Ishikawa (cell line): ENCODE results near the gene CPED1.

Experiments
- CEBPB ChIP-seq: IDR thresholded peaks from 2 replicates; pipeline ENCODE4 v1.6.1; 2012
- CREB1 ChIP-seq: IDR thresholded peaks from 2 replicates; pipeline ENCODE4 v1.6.1; 2012; ENCODE audit warnings: low read depth
- EGR1 ChIP-seq: IDR thresholded peaks from 2 replicates; pipeline ENCODE4 v1.6.1; 2012
- EP300 ChIP-seq: IDR thresholded peaks from 2 replicates; pipeline ENCODE4 v1.6.1; 2012; ENCODE audit warnings: borderline replicate concordance
- FOXM1 ChIP-seq: IDR thresholded peaks from 2 replicates; pipeline ENCODE4 v1.6.1; 2012; ENCODE audit warnings: low read depth, borderline replicate concordance
- MAX ChIP-seq: IDR thresholded peaks from 2 replicates; pipeline ENCODE4 v1.6.1; 2012
- NFIC ChIP-seq: IDR thresholded peaks from 2 replicates; pipeline ENCODE4 v1.6.1; 2012
- RAD21 ChIP-seq: IDR thresholded peaks from 2 replicates; pipeline ENCODE4 v1.6.1; 2012; ENCODE audit warnings: low read depth
- REST ChIP-seq: IDR thresholded peaks from 2 replicates; pipeline ENCODE4 v1.6.1; 2012; ENCODE audit warnings: low read depth, mild to moderate bottlenecking
- TAF1 ChIP-seq: IDR thresholded peaks from 2 replicates; pipeline ENCODE4 v1.6.1; 2012; ENCODE audit warnings: low read depth, mild to moderate bottlenecking
- TCF12 ChIP-seq: IDR thresholded peaks from 2 replicates; pipeline ENCODE4 v1.6.1; 2012; ENCODE audit warnings: low read depth
- TEAD4 ChIP-seq: IDR thresholded peaks from 2 replicates; pipeline ENCODE4 v1.6.1; 2012
- USF1 ChIP-seq: IDR thresholded peaks from 2 replicates; pipeline ENCODE4 v1.6.1; 2012
- YY1 ChIP-seq: IDR thresholded peaks from 2 replicates; pipeline ENCODE4 v1.6.1; 2012; ENCODE audit warnings: low read depth
- ZBTB7A ChIP-seq: IDR thresholded peaks from 2 replicates; pipeline ENCODE4 v1.6.1; 2012; ENCODE audit warnings: low read depth

Gene CPED1

GRCh38 chr7:121259826-121260225 is 271.3 kb downstream of the CPED1 start:
- TF ChIP-seq TCF12 = no peak

DNA sequence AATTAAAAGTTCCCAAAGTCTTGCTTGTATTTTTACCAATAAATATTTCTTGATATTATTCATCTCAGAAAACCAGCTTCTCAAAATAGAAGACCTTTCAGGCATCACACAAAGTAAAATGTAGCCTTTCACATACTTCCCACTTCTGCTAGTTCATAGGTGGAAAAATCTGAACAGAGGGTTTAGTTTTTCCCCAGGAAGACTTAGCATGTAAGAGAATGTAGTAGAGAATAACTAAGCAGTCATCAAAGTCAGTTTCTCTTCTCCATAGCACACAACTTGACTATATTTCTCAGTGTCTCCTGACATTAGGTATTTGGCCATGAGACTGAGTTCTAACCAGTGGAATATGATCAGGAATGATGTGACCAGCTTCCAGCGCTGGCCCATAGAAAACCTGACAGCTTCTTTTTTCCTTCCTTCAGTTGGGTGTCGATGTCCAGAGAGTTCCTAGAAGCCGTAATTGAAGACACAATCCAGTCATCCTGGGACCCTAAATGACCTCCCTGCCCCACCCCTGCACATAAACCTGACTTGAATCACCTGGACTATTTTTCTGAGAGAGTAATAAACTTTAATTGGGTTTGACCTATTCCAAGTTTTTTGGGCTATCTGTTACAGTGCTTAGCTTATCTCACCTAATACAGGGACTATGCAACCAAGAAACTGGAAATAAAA is 272.8 kb downstream of the CPED1 start:
- no peak for TF ChIP-seq CEBPB
- TF ChIP-seq YY1 = no peak
- TF ChIP-seq FOXM1 = no peak
- no peak for TF ChIP-seq NFIC
- TF ChIP-seq EP300 = no peak
- TF ChIP-seq TEAD4 = no peak
- TF ChIP-seq TCF12 = no peak
- TF ChIP-seq MAX = no peak
- no peak for TF ChIP-seq TAF1
- TF ChIP-seq REST = no peak
- TF ChIP-seq EGR1 = no peak
- TF ChIP-seq ZBTB7A = no peak
- TF ChIP-seq CREB1 = no peak
- no peak for TF ChIP-seq USF1
- TF ChIP-seq RAD21 = no peak

- TF ChIP-seq TEAD4 = no peak
- no peak for TF ChIP-seq USF1
- no peak for TF ChIP-seq YY1
- no peak for TF ChIP-seq CEBPB
- no peak for TF ChIP-seq EGR1
- TF ChIP-seq CREB1 = no peak
- TF ChIP-seq REST = no peak
- TF ChIP-seq ZBTB7A = no peak
- TF ChIP-seq RAD21 = no peak
- no peak for TF ChIP-seq MAX
- no peak for TF ChIP-seq FOXM1
Measured at GRCh38 chr7:121262221-121262620, 273.7 kb downstream of the CPED1 start.

- TF ChIP-seq TAF1 = no peak
- no peak for TF ChIP-seq FOXM1
- TF ChIP-seq CEBPB = no peak
- TF ChIP-seq YY1 = no peak
- TF ChIP-seq TCF12 = no peak
- TF ChIP-seq USF1 = no peak
- TF ChIP-seq CREB1 = no peak
- no peak for TF ChIP-seq MAX
- TF ChIP-seq EP300 = no peak
- no peak for TF ChIP-seq ZBTB7A
- no peak for TF ChIP-seq TEAD4
- TF ChIP-seq NFIC = no peak
- TF ChIP-seq RAD21 = no peak
- no peak for TF ChIP-seq REST
- no peak for TF ChIP-seq EGR1
Measured at GRCh38 chr7:121262969-121263368, 274.5 kb downstream of the CPED1 start.
